Measurements from ENCODE around the gene P3H4. TPM values are rescaled to one million over a fixed set of nuclear protein-coding genes. Genes with fewer than 3 reads are reported as not detected.

Gene P3H4
- 38.6 and 42.0 TPM in 2 replicates for total RNA-seq

GRCh38 chr17:41811549-41812380 lies at the start of gene P3H4:
Gene P3H4 (minus strand): TSS chr17:41811949. CDS start chr17:41811915, 34 bp downstream.

GRCh38 chr17:41837761-41838538 lies 26.2 kb upstream of the P3H4 start, which contains the start of gene KLHL10:
Gene KLHL10 (plus strand): TSS chr17:41837825. CDS start chr17:41837933, 108 bp downstream.

GRCh38 chr17:41835800-41836549 lies 24.2 kb upstream of the P3H4 start, which contains the start of gene NT5C3B:
Gene NT5C3B (minus strand): TSS chr17:41836232. CDS start chr17:41836193, 39 bp downstream.

GRCh38 chr17:41812381-41813151 lies 817 bp upstream of the P3H4 start, which contains the start of gene FKBP10:
Gene FKBP10 (plus strand): TSS chr17:41813004. CDS start chr17:41813035, 31 bp downstream.

GRCh38 chr17:41786227-41787020 lies 25.3 kb downstream of the P3H4 start, which contains the start of gene JUP:
Gene JUP (minus strand): TSS chr17:41786711. CDS start chr17:41771854, 14,857 bp downstream.

Other genes starting within 250 kb of the P3H4 start
- not detected in 2 replicates for gene KRT9, start 239.9 kb downstream of the P3H4 start, total RNA-seq
- 0.59 TPM in 1 of 2 replicates, not detected in the other for gene KRT14, start 225.1 kb downstream of the P3H4 start, total RNA-seq
- not detected in 2 replicates for gene KRT16, start 199.2 kb downstream of the P3H4 start, total RNA-seq
- 1.2 and 1.8 TPM in 2 replicates for gene KRT17, start 187.4 kb downstream of the P3H4 start, total RNA-seq
- 55.1 and 55.7 TPM in 2 replicates for gene EIF1, start 123.1 kb downstream of the P3H4 start, total RNA-seq
- gene GAST, start 99.6 kb downstream of the P3H4 start, total RNA-seq, result not detected in 2 replicates
- not detected in 2 replicates for gene HAP1, start 77.3 kb downstream of the P3H4 start, total RNA-seq
- gene JUP, start 25.2 kb downstream of the P3H4 start, total RNA-seq, result 0.98 and 3.7 TPM in 2 replicates
- gene FKBP10, start 1.1 kb upstream of the P3H4 start, total RNA-seq, result 239 and 240 TPM in 2 replicates
- gene NT5C3B, start 24.3 kb upstream of the P3H4 start, total RNA-seq, result 43.4 and 61.7 TPM in 2 replicates
- under 0.01 and 0.37 TPM in 2 replicates for gene KLHL10, start 25.9 kb upstream of the P3H4 start, total RNA-seq
- 19.1 and 30.3 TPM in 2 replicates for gene KLHL11, start 53.5 kb upstream of the P3H4 start, total RNA-seq
- gene ACLY, start 107.0 kb upstream of the P3H4 start, total RNA-seq, result 233 and 404 TPM in 2 replicates
- 0.37 and 0.59 TPM in 2 replicates for gene ODAD4, start 118.7 kb upstream of the P3H4 start, total RNA-seq
- gene CNP, start 154.8 kb upstream of the P3H4 start, total RNA-seq, result 48.5 and 54.0 TPM in 2 replicates
- 64.3 and 78.8 TPM in 2 replicates for gene DNAJC7, start 205.5 kb upstream of the P3H4 start, total RNA-seq
- 19.5 and 26.0 TPM in 2 replicates for gene NKIRAS2, start 208.1 kb upstream of the P3H4 start, total RNA-seq
- under 0.01 and 0.37 TPM in 2 replicates for gene C17orf113, start 238.7 kb upstream of the P3H4 start, total RNA-seq